HG03520 (cell line): ENCODE results near the gene TAS1R2.

Experiments
- ATAC-seq: cut with Tn5 transposase; IDR thresholded peaks from one replicate; pipeline ENCODE4 v1.9.1; 2021; ENCODE audit warnings: mild to moderate bottlenecking, moderate library complexity; ENCODE audit not compliant: unreplicated experiment

The TAS1R2 gene

DNA sequence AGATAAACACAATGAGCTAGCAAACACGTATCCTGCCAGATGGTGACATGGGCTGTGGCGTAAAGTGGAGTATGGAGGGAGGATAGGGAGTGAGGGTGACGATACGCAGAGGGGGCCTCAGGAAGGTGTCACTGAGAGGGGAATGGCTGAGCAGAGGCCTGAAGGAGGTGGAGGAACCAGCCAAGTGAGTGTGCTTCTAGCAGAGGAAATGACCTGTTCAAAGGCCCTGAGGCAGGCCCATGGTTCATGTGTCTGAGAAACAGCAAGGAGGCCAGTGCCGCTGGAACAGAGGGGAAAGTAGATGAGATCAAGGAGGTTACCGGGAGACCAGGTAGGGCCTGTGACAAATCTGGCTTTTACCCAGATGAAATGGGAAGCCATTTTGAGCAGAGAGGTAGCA is 36.0 kb downstream of the TAS1R2 start:
- no peak for ATAC-seq

DNA sequence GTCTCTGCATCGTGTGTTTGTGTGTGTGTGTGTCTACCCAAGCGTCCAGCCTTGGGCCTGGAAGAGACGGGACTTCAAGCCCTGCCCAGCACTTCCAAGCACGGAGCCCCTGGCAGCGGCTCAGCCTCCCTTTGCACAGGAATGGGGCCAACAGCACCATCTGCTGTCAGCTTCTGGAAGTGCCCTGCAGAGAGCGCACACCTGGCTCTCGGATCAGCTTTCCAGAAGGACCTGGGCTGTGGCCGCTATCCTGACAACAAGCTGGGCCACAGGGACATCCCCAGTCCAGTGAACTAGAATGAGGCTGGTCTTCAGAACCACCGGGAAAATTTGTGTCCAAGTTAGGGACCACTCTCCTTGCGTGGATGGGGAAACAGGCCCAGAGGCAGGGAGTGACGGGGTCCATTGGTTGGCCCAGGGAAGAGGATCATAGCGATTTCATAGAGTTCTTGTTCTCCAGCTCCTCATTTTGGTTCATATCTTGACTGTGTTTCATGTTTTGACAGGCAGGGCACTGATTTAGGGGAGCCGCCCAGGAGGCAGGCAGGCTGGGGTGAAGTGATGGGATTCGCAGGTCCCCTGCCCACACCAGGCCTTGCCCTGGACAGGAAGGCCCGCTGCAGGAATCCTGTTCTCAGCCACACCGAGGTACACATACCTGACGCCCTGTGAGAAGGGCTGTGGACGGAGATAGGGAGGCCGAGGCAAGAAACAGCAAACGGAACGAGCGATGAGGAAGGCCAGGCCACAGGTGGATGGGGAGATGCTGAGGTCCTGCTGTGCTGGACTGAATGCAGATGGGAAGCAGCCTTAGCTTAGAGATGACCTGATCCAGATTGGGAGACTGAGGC is 38.4 kb downstream of the TAS1R2 start:
- ATAC-seq: no peak

DNA sequence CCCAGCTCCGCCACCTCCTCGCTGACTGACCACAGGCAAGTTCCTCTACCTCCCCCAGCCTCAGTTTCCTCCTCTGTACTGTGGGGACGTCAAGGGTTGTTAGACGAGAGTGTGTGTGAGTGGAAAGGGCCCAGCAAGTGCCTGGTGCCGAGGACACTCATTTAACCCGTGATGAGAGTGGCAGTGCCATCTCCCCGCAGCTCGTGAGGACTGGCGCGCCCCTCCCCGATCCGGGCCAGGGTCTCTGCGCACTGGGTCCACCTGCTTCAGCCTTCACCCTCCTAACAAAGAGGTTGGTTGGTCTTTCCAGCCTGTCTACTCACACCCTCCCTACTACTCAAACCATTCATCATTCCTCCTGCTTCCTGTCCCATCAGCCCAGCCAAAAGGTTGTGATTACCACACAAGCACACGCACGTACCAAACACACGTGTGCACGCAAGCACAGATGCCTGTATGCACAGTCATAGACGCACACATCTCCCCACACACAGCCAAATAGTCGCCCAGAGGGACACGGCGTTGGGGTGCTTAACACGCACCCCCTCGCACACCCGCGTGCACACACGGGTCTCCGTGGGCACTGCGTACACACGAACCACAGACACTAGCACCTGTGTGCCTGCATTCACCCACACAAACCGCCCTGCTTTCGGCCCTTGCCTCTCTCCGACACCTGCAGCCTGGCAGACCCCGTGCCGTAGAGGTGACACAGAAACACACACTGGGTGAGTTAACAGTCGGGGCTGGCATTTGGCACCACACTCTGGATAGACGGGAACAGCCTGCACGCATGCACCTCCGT is 39.3 kb downstream of the TAS1R2 start:
- ATAC-seq: no peak

DNA sequence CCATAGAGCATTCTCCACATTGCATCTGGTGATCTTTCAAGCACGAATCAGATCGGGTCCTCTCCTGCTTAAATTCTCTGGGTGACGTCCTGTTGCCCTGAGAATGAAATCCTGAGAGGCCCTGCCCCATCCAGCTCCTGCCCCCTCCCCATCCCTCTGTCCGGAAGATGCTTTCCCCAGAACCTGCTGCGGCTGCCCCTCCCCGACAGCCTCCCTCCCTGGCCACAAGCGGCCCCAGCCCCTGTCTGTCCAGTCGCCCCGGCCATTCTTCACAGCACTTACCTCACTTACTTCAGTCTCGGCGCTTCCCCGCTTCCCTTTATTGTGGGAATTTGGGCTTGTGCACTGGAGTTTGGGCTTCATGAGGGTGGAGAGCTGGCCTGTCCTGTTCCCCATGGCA is 40.3 kb downstream of the TAS1R2 start:
- ATAC-seq: no peak

DNA sequence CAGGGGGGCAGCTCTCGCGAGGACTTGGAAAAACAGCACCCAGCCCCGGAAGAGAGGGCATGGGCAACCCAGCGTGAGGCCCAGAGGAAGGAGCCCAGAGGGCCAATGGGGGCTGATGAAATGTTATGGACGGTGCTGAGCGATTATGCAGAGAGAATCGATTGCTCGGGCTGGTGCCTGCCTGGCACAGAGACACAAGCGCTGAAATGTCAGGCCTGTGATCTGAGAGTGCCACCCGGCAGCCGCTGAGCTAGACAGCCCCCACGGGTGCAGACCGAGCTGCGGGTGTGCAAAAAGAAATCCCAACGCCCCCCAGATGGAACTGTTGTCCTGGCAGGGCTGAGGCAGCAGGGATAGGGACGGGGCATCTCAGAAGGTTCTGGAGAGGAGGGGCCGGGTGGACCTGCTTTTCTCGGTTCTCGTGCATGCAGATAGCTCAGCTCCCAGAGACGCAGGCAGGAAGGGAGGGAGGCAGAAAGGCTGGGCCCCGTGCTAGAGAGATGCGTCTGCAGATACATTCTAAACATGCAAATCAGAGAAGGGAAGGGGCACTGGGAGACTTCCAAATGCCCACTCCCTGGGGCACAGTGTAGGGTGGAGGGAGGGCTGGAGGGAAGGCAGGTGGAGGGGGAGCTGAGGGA is 41.5 kb downstream of the TAS1R2 start:
- no peak for ATAC-seq

DNA sequence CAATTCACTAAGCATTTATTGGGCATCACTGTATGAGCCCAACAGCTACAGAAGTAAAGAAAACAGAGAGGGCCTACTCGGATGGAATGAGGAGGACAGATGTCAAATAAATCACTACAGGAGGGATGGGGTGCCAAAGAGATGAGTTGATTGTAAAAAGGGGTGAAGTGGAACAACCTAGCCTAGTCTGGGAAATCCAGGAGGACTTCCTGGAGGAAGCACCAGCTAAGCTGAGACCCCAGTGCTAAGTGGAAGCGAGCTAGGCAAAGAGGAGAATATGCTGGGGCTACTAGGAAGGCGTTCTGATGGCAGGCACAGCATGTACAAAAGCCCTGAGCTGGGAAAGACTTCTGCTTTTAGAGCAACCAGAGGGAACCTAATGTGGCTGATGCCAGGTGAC is 42.1 kb downstream of the TAS1R2 start:
- no peak for ATAC-seq

DNA sequence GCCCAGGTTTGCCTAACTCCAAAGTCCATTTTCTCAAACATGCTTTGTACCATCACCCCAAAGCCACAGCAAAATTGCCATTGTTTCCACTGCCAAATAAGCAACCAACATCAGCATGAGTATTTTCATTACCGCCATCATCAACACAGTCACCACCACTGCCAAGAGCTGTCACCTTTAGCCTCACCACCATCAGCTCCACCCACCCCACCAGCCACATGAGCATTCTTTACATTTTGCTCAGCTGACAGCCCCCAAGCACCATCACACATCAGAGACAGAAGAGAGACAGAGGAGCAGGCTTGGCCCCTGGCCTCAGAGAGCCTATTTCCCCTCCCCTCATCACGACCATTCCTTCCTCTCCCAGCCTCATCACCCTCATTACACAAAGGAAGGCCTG is 42.7 kb downstream of the TAS1R2 start:
- ATAC-seq: no peak

DNA sequence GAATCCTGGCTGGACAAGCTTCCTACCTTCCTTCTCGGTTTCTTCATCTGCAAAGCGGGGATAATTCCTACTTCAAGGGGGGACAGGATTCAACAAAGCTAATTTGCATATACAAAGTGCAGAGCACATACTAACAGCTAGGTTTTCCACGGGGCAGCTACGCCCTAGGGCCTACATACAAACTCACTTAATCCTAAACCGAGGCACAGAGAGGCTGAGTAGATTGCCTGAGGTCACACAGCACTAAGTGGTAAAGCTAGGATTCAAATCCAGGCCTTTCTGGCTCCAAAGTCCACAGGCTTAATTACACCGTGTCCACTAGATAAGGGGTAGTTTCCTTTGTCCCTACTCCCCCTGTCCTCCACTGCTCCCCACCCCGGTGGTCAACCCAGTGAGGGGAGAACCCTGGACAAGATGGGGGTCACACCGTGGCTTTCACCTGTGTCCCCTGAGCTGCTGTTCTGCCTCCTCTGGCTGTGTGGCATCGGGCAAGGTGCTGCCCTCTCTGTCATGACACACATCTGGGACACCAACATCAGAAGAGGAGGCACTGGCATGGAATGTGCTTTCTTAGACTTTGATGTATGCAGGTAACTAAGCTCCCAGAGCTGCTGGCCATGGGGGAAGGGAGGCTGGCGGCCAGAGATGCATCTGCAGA is 44.5 kb downstream of the TAS1R2 start:
- no peak for ATAC-seq

DNA sequence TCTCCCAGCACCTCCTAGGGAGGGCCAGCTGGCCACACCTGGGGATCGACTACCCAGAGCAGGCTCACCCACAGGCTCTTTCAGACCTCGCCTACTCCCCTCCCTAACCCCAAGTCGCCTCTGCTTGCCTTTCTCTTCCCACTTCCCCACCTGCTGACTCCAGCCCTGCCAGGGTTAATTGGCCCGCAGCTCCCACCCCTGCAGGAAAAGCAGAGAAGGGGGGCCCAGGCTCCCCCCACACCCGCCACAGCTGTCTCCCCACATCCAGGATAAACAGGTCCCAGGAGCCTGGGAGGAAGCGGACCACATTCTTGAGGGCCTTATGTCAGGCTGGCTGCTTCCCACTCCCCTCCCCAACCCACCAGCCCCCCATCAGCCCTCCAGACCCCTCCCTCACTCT is 45.0 kb downstream of the TAS1R2 start:
- no peak for ATAC-seq

DNA sequence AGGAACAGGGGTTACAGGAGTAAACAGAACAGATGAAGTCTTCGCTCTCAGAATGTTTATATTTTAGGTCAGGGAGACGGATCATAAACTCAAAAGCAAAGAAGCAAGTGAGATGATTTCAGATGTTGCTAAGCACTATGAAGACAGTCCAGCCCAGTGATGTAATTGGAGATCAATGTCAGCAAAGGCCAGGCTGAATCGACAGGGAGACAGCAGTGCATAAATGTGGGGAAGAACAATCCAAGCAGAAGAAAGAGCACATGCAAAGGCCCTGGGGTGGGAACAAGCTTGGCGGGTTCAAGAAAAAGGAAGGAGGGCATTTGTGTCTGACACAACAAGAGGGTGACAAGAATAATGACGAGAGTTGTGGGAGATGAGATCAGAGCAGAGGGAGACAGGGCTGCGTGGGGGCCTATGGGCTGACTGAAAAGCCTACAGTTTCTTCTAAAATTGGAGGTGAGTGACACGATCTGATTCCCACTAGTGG is 47.0 kb downstream of the TAS1R2 start:
- no peak for ATAC-seq

DNA sequence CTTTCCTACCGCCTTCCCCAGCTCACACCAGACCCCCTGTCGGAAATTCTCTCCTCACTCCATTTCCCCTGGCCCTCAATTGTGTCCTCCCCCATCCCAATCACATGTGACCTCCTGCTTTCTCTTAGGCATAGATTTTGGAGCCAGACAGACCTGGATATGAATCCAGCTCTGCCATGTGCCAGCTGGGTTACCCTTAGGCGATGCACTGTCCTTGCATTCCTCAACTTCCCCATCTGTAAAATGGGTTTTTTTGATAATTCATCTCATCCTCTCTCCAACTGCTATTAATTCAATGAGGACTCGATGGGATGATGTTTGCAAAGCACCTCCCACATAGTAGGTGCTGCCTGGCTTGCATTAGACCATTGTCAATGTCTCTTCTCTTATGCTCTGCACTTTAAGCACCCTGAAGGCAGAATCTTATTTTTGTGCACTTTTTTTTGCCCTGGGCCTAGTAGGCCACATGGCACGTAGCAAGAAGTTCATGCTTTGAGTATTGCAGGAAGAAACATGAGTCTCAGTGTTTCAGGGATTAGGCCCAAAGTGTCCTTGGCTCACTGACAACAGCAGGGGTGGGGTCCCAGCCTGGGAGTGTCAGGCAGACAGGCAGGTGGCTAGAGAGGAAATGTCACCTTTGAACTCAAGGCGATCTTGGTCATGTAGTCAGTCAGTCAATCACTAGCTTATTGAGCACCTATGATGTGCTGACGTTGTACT is 47.6 kb downstream of the TAS1R2 start:
- ATAC-seq: no peak

DNA sequence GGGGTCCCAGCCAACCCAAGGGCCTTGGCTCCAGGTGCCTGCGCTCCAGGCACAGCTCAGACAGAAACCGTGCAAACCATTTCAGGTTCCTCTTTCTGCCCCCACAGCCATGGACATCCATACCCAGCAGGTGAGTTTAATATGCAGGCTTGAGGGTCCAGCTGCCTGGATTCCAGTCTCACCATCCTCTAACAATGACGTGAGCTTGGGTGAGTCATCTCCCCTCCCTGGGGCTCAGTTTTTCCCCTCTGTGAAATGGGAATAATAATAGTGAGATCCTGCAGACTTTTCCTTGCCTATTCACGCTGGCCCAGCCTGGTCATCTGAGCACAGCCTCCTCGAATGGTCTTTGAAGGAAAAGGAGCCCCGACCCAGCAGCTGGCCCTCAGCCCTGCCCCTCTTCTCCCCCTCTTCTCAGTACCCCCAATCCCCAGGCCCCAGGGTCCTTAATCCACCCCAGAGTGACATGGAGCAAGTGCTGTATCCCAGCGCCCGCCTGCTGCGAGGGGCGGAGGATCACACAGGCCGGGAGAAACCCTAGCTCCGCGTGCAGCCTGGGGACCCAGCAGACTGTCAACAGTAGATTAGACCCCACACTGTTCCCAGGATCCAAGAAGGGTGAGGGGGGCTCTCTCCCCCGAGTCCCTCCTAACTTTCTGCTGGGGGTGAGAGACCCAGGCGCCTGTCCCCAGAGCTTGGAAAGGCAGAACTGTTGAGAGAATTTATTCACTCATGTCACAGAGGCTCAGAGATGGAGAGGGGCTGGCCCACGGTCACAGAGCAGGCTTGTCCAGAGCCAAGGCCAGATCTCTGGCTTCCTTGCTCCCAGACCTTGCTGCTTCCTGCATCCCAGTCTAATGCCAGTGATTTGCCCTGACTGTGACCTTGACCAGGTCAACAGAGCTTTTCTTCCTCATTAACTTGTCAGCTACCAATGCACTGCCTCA is 49.2 kb downstream of the TAS1R2 start:
- no peak for ATAC-seq

DNA sequence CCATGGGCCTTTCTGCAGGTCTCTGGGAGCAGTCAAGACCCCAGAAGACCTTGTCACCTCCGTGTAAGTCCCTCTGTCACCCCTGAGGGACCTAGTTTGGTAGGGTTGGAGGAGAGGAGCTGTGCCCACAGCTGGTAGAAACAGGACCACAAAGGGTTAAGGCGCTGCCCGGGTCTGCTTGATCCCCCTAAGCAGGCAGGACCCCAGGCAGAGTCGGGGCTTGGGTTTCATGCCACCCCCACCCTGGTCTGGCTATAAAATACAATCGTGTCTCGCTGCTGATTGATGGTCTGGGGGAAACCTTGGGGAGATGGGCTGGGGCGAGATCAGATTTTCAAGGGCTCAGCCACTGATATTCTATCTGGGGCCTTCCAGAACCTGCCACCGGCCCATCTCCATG is 50.9 kb downstream of the TAS1R2 start:
- no peak for ATAC-seq

DNA sequence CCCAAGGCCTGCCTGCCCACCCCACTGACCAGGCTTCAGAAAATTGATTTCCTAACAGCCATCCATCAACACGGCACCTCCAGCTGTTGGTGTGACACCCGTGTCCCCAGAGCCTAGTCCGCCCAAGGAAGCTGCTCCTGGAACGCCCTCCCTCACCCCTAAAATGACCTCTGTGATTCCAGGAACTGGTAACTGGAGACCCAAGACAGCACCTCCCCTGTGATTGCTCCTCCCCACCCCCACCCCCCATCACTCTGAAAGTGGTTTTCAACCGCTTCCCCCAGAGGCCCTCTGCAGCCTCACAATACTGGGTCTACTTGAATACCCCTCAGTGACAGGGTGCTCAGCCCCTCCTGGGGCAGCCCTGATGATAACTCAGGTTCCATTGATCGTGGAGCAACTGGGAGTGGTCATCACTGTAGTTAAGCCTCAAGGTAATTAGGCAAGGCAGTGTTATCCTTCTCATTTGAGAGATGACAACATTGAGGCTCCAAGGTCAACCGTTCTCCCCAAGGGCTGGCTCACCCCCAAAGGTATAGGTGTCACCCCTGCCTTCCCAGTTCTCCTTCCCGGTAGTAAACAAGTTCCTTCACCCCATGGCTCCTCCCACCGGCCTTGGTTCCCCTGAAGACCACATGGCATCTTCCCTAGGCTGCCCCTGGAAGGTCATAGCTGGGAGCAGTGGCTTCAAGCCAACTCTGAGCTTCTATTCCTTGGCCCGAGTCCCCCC is 52.0 kb downstream of the TAS1R2 start:
- ATAC-seq: no peak

DNA sequence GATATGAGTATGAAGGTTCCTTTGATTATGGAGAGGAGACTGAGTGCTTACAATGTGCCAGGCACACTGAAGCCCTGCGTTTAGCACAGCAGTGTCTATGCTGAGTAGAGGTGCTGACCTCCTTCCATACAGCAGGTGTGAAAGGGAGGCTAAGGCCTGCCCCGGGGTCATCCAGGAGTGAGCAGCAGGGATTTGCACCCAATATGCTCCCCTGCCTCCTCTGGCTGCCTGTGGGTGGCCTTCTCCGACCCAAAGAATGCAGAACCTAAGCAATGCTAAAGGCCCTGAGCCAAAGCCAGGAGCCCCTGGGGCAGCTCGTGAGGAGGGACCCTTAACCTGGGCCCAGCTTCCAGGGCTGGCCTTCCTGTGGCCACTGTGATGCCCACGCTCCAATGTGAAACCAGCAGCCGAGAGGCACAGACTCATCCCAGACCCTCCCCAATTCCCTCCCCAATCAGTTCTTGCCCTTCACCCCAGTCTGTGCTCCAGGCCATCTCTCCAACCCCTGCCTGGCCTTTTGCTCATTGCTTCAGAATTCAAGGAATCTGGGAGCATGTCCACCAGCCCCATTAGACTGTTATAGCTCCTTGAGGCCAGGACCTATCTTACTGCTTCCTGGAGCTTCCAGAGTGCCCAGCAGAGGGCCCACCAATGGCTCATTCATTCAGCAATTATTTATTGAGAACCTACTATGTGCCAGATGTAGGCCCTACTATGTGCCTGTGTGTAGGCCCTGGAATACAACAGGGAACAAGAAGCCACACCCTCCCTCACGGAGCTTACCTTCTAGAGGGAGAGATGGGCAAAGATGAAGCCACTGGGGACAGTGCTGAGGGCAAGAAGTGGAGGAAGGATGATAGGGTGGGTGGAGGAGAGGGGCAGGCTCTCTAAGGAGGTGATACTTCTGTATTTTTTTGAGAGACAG is 53.3 kb downstream of the TAS1R2 start:
- no peak for ATAC-seq

DNA sequence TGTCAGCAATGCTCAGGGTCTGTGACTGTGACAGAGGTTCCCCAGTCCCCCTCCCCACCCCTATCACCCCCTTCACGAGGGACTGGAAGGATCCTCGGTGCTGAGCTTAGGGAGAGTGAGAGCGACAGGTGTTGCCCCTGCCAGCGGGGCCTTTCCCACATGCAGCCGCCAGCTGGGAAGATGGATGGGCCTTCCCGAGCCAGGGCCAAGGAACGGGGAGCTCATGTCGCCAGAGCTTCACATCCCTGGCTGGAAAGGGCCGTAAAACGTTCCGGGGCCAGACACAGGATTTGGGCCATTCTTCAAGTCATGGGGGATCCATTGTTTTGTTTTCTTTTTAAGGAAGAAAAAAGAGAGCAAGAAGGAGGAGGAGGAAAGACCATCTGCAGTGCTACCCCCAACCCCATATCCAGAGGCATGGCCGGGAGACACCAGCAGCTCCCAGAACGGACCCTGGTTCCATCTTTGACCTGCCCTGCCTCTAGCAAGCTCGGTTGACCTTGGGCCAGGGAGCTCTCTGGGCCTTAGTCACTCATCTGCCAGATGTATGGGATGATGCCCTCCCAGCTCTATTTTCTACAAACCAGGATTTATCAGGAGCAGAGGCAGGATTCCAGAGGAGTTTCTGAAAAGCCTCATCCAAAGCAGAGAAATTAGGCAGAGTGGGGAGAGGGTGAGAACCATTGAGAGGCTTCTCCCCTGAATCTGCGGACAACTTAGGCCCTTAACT is 54.1 kb downstream of the TAS1R2 start:
- ATAC-seq: no peak

DNA sequence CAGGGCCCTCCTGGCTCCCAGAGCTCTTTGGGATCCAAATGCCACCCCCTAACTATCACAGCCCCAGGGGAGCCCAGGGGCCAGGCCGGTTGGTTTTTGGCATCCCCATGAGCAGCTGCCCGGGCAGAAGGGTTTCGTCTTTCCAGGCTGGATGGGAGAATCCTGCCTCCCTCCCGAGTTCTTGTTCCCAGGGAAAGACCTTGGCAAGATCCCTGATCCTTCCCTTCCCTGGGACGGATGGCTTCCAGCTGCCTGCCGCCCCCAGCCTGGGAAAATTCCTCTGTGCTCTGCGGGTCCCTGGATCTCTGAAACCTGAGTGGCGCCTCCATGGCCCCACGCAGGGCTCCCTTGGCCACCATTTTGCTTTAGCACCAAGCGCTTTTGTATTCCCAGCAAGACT is 55.6 kb downstream of the TAS1R2 start:
- no peak for ATAC-seq
